ENCODE measurements around the gene TTYH2.

TTYH2 gene

GRCh38 chr17:74176546-74177001 is 36.8 kb upstream of the TTYH2 start:
- peak; percentile 88 for TF ChIP-seq CTCF (IDR thresholded peaks at IDR 0.05; ENCODE audit: extremely low read depth, missing control alignments)
- DNase-seq (ENCODE audit: low spot score), result peak; percentile 67

- TF ChIP-seq CTCF (IDR thresholded peaks at IDR 0.05; ENCODE audit: extremely low read depth, missing control alignments), result no peak
- no peak for DNase-seq (ENCODE audit: low spot score)
Observed at GRCh38 chr17:74177018-74177450, 36.3 kb upstream of the TTYH2 start.

GRCh38 chr17:74179576-74179975 is 33.8 kb upstream of the TTYH2 start:
- TF ChIP-seq CTCF (IDR thresholded peaks at IDR 0.05; ENCODE audit: extremely low read depth, missing control alignments), result no peak
- DNase-seq (ENCODE audit: low spot score), result no peak

GRCh38 chr17:74180336-74180735 is 33.0 kb upstream of the TTYH2 start:
- no peak for DNase-seq (ENCODE audit: low spot score)
- no peak for TF ChIP-seq CTCF (IDR thresholded peaks at IDR 0.05; ENCODE audit: extremely low read depth, missing control alignments)

- DNase-seq (ENCODE audit: low spot score), result no peak
- no peak for TF ChIP-seq CTCF (IDR thresholded peaks at IDR 0.05; ENCODE audit: extremely low read depth, missing control alignments)
Observed at GRCh38 chr17:74181341-74181740, 32.0 kb upstream of the TTYH2 start.

- TF ChIP-seq CTCF (IDR thresholded peaks at IDR 0.05; ENCODE audit: extremely low read depth, missing control alignments), result no peak
- DNase-seq (ENCODE audit: low spot score), result no peak
Observed at GRCh38 chr17:74182041-74182723, 31.2 kb upstream of the TTYH2 start.

- DNase-seq (ENCODE audit: low spot score), result no peak
- no peak for TF ChIP-seq CTCF (IDR thresholded peaks at IDR 0.05; ENCODE audit: extremely low read depth, missing control alignments)
Observed at GRCh38 chr17:74183411-74183810, 30.0 kb upstream of the TTYH2 start.
